T1000 (cell line): Measurements from ENCODE around the gene SETD2.
A peak's percentile ranks its signal among the peaks of the same experiment; 100 is the strongest.

Source experiments
- DNase-seq: peaks from one replicate; lab custom pipeline; 2025; ENCODE audit warnings: mixed read lengths; lab: John Stamatoyannopoulos, UW

SETD2 gene

GRCh38 chr3:47009225-47010110 lies 154.4 kb downstream of the SETD2 start:
- peak; percentile 90 for DNase-seq

GRCh38 chr3:47008851-47009224 lies 155.1 kb downstream of the SETD2 start:
- no peak for DNase-seq

- DNase-seq, result no peak
Observed at GRCh38 chr3:47008234-47008796, 155.6 kb downstream of the SETD2 start.

GRCh38 chr3:47007482-47008233 lies 156.3 kb downstream of the SETD2 start:
- DNase-seq, result no peak

GRCh38 chr3:47007001-47007400 lies 156.9 kb downstream of the SETD2 start:
- DNase-seq, result no peak

GRCh38 chr3:47006145-47006651 lies 157.7 kb downstream of the SETD2 start:
- no peak for DNase-seq

- no peak for DNase-seq
Observed at GRCh38 chr3:47005212-47006144, 158.4 kb downstream of the SETD2 start.

GRCh38 chr3:47004369-47005211 lies 159.3 kb downstream of the SETD2 start:
- no peak for DNase-seq

- no peak for DNase-seq
Observed at GRCh38 chr3:47003461-47004368, 160.2 kb downstream of the SETD2 start.

GRCh38 chr3:47003056-47003410 lies 160.9 kb downstream of the SETD2 start:
- DNase-seq, result no peak

- DNase-seq, result no peak
Observed at GRCh38 chr3:47002171-47003055, 161.5 kb downstream of the SETD2 start.

GRCh38 chr3:47001731-47002170 lies 162.2 kb downstream of the SETD2 start:
- DNase-seq, result no peak

GRCh38 chr3:47000922-47001730 lies 162.8 kb downstream of the SETD2 start:
- DNase-seq, result no peak

GRCh38 chr3:47000198-47000815 lies 163.6 kb downstream of the SETD2 start:
- DNase-seq, result peak; percentile 29

GRCh38 chr3:46999516-47000197 lies 164.3 kb downstream of the SETD2 start:
- DNase-seq, result no peak

GRCh38 chr3:46998852-46999515 lies 164.9 kb downstream of the SETD2 start:
- no peak for DNase-seq
